ENCODE measurements around the gene NHLRC1.
A peak's percentile ranks its signal among the peaks of the same experiment; 100 is the strongest.

NHLRC1 gene

DNA sequence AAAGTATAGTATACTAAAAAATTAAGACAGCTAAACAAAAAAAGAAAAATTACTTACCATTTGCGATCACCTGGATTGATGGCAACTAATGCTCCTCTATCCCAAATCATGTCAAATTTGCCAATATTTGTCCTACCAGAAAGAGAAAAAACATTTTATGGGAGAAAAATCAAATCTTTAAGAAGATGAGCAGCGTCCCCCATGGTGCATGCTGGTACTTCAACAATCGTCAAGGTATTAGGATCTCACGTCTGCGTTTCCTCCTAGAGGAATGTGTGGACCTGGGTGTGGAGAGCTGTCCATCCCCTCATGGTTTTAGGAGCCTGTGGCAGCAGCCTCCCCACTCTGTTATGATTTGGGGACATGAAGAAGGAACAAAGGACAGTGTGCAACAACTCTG is 16.4 kb upstream of the NHLRC1 start:
- no peak for DNase-seq

DNA sequence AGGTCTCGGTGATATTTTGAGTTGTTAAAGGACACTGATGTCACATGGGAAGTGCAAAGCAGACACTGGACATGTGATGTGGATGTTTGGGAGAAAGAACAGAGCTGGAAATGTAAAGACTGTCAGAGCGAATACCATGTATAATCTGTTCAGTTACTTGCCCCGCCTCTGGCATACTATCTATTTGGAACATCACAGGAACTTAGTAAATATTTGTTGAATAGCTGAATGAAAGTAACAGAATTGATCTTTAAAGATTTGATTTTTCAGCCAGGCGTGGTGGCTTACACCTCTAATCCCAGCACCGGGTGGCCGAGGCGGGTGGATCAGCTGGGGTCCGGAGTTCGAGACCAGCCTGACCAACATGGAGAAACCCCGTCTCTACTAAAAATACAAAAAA is 13.8 kb upstream of the NHLRC1 start:
- DNase-seq: no peak

DNA sequence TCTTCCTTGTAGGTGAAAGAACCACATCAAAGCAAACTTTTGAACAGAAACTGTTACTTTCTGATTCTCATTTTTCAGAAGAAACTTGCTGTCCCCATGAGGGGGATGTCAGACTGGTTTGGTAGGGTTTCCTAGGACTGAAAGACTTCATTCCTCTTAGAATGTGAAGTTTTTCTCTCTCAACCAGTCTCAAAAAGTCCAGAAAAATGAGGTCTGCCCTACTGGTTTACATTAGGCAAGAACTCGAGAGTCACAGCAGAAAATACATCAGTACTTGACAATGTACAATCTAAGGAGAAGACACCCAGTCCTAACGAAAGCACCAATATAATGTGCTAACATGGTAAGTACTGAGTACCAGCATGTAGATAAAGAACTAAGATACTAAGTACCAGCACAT is 12.7 kb upstream of the NHLRC1 start:
- DNase-seq: no peak

DNA sequence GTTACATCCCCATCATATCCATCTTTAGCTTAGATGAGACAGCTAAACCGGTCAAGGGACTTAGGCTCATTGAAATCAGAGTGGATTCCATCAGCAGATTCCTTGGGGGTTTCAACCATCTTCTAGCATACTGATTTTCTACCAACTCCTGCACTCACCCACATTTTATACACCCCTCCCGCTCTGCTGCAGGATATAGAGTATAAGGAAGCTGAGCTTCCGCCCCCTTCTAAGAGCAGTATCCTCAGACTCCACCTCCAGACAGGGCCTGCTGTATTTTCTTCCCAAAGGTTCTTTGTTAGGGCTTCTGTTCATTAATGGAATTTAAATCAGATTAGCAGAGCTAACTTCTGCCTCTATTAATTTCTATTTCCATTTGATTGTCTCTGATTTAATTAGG is 9.9 kb upstream of the NHLRC1 start:
- no peak for DNase-seq

DNA sequence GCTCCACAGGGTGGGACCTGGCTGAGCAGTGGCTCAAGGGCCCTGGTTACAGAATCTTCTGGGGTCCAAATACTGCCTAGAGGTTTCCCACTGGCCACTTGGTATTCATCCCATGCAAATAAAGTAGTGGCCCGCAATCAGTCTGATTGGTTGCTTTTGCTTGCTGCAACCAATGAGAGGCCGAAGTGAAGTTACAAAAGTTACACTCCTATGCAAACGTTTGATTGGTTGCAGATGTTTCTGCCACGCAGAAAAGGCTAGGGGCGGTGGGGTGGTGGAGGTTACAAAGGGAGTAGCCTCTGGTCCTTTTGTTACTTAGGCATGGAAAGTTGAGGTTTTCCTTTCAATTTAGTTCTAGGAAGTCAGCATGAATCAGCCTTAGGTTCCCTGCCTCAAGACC is 3.6 kb upstream of the NHLRC1 start:
- DNase-seq: no peak

DNA sequence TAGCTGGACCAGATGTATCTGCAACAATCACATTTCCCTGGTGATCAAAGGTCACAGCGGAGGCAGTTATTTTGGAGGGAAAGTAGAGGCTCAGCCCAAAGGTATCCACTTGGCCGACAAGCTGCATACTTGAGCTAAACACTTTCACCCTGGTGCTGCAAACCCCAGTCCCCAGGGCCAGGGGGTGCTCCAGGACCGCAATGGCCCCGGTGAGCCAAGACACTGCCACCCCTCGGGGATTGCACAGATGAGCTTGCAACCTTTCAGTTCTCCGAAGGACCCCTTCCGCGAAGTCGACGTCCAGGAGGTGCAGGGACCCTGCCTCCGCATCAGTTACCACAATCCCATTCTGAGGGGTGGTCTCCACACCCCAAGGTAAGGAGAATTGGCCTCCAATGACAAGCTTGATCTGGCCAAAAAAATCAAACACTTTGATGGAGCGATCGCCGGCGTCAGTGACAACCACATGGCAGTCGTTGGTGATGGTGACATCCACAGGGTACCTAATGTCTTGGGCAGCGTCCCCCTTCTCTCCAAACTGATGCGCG is 823 bp downstream of the NHLRC1 start:
- DNase-seq: no peak

DNA sequence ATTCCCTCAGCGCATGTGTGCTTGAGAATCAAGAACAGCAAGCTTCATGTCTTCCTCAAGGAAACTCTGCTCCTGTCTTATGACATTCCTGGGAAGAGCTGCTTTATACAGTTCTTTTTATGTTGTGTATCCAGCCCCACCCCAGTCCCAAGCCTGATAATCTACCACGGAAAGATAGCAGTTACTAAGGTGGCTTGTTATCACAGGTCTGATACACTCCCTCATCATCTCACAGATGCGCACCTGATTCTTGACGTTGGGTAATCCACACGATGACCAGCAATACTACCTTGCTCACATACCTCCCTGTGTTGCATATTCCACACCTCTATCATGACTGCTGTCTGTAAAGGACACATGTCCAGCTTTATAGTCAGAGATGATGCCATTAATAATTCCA is 3.2 kb downstream of the NHLRC1 start:
- DNase-seq: no peak

DNA sequence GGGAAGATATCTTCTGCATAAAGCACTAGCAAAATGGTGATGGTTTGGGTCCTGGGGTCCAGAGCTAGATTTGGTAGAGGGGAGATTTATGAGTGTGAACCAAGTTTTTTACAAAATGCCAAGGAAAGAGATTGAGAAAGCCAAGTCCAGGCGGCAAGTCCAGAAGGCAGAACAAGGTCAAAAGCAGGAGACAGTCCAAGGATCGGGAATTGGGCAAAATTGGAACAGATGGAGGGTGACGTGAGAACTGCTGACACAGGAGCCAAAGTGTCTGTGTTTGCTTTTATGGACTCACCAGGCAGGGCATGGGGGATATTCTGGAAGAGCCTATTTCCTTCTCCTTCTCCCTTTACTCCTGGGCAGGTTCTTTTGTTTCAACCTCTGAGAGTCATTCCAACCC is 4.1 kb downstream of the NHLRC1 start:
- DNase-seq: no peak

DNA sequence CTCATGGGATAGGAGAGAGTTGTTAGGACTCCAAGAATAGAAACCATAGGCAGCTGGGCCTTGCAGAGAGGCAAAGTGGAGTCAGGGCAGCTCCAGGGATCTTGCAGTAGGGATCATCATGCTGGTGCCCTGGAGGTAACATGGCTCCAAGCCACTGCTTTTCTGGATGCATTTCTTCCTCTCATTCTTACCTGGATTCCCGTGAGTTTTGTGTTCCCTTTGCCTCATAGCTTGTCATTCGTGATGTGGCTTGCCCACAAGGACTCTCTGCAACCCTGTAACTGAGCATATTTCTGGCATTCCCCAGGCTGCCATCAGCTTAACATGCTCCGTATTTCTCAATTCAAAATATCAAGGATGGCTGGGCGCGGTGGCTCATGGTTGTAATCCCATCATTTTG is 5.3 kb downstream of the NHLRC1 start:
- DNase-seq: no peak

DNA sequence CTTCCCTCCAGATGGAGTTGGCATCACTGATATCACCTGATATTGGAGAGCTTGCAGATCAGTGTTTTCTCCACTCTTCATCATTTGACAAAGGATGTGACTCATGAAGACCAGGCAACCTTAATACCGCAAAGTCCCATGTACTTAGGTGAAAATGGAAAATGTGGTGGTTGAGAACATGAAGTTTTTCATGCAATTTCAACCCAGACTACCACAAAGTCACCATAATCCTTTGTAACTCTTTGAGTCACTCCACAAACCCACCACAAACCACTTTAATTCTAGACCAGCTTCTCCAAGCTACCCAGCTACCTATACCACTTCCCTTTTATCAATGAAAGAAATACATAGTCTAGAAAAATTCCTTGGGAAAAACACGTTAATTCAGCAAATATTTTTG is 7.1 kb downstream of the NHLRC1 start:
- peak; percentile 33 for DNase-seq

DNA sequence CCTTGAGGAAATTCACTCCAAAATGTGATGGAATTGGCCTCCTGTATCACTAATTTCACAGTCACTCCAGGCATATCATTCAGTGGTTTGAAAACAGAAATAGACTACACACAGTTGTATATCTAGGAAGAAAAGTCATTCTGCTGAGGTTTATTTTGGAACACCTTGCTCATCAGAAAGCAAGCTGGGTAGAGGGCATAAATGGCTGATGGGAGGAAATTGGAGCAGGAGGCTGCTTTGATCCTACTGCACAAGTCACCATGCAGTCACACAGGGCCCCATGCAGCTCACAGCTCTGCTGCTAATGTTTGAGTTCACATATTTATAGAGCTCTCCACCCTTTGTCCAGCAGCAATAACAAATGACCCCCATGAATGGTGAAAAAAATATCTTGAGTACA is 12.3 kb downstream of the NHLRC1 start:
- no peak for DNase-seq

DNA sequence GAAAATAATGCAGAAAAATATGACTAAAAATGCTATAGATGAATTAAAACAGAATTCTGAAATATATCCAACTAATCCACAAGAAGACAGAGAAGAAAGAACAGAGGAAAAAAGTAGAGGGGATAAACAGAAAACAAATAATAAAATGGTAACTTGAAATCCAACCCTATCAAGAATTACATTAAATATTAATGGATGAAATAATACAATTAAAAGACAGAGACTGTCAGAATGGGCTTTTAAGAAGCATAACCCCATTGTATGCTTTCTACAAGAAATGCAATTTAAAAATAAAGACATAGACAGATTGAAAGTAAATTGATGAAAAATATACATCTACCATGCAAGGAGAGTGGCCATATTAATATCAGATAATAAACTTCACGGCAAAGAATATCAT is 15.4 kb downstream of the NHLRC1 start:
- no peak for DNase-seq

DNA sequence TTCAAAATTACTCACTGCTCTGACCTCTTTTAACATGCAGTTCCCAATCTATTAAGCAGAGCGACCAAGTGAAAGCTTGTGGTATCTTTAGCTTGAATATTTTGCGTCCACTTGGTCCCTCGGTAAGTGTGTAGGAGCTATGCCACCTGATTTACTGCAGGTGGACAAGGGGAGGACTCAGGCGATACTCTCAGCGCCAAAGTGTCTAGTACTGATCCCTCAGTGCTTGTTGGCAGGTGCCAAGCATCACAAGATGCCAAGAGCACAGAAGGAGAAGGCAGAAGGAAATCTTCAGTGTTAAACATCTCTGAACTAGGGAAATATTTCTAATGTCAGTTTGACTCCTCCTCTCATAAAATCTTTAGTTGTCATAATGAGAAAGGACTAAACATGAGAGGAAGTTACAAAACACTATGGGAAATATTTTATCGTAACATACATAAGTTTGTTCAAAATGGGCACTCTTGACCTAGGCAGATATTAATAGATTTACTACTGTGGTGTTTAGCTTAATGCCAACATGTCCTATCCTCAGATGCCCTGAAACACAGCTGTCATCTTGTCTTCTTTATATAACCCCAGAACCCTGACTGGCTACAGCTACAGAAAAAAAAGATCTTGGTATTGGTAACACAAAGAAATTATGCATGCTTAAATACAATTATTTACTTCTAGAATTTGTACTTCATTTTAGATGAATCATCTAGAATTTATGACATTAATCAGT is 19.5 kb downstream of the NHLRC1 start:
- DNase-seq: no peak

DNA sequence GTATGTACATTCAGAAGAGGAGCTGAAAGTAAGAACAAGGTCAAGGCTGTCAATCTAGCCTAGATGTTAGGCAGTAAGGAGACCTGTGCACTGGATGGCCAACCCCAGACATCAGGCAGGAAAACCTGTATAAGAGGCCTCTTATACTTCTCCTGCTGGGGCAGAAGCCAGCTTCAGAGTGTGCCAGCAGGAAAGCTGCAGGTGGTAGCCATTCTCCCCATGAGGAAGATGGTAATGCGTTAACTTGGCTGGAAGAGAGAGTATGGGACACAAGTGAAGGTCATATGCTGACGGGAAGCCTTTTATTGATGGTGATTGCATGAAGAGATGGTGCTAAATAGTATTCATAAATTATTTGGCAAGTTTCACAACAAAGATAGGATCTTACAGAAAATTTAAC is 20.6 kb downstream of the NHLRC1 start:
- DNase-seq: no peak

DNA sequence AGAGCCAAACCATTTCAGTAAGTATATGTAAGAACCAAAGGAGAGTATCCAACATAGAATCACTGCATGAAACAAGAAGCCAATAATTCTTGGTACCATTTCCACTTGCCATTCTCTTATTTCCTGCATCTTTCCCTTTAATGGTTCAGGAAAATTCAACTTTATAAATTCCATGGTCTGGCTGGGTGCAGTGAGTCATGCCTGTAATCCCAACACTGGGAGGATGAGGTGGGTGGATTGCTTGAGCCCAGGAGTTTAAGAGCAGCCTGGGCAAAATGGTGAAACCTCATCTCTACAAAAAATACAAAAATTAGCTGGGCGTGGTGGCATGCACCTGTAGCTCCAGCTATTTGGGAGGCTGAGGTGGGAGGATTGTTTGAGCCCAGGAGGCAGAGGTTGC is 21.2 kb downstream of the NHLRC1 start:
- no peak for DNase-seq

DNA sequence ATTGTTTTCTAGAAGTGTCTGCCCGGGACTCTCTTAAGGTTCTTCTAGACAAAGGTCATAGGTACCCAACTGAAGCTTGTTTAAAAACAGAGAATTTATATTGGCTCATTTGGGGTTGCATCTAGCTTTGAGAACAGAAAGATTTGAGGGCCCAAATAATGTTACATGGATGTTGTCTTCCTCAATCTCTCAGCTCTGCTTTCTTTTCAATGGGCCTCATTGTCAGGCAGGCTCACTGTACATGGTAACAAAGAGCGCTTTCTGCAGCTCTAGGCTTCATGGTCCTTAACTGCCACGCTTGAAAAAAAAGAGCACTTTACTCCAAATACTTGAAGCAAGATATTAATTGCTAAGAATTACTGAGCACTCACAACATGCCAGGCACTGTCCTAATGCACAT is 22.2 kb downstream of the NHLRC1 start:
- no peak for DNase-seq

DNA sequence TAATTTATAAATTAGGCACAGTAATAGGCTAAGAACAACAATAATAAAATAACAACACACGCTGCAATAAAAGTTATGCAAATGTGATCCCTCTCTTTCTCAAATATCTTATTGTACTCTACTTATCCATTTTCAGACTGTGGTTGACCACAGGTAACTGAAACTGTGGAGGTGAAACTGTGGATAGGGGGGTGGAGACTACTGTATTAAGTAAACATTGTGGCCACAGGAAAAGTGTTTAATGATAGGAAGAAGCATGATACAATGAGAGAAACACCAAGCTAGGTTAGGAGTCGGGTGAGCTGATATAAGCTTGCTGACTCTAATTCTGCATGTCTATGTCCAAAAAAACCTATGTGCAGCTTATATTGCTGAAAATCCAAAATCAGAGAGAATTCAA is 23.0 kb downstream of the NHLRC1 start:
- DNase-seq: peak; percentile 63

DNA sequence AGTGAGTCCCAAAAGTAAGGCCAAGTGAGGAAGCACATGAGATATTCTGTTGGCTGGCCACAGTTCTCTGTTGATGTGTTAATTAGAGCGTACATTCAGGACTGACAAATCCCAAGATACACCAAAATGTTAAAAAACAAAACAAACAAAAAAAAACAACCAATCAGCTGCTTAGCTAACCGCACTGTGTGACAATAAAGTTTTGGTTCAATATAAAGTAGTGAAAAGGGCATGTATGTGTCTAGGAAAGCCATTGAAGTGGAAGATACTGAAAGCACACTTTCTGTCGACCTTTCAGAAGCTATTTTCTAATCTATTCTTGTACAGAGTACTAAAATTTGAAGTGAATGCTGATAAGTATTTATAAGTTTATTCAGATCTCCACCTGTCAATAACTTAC is 26.1 kb downstream of the NHLRC1 start:
- DNase-seq: no peak

DNA sequence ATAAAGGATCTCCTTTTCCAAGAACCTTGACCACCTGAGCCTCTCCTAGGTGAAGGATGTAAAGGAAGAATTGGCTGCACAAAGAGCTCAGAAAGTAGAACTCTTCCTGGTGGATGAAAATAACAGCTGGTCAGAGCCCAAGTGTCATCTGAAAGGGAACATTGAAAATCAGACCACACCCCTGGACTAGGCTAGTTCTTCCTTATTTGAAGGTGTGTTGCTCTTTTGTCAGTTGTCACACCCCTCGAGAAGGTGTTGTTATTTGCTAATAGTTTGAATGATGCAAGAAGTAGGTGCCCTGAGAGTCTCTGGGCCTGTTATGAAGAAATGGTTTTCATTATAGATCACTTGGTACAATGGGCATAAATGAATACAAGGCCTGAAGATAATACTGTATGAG is 31.1 kb downstream of the NHLRC1 start:
- DNase-seq: no peak

DNA sequence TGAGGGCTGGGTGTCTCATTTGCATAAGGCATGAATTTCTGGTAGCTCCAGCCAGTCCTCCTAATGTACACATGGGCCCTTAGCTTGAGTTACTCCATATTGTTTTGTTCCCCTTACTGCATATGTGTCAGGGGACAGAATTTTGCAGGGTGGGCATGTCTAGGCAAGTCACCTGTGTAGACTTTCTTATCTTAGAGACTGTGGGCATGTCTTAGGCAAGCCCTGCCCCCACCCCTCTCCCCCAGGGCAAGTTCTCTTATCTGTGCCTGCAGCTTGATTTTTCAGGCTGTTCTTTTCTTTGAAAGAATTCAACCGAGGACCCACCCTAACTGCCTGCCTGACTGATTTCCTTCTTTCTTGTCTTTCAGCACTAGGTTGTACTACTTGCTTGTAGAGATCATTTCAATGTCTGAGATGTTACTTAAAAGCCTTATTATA is 32.1 kb downstream of the NHLRC1 start:
- DNase-seq: peak; percentile 67

DNA sequence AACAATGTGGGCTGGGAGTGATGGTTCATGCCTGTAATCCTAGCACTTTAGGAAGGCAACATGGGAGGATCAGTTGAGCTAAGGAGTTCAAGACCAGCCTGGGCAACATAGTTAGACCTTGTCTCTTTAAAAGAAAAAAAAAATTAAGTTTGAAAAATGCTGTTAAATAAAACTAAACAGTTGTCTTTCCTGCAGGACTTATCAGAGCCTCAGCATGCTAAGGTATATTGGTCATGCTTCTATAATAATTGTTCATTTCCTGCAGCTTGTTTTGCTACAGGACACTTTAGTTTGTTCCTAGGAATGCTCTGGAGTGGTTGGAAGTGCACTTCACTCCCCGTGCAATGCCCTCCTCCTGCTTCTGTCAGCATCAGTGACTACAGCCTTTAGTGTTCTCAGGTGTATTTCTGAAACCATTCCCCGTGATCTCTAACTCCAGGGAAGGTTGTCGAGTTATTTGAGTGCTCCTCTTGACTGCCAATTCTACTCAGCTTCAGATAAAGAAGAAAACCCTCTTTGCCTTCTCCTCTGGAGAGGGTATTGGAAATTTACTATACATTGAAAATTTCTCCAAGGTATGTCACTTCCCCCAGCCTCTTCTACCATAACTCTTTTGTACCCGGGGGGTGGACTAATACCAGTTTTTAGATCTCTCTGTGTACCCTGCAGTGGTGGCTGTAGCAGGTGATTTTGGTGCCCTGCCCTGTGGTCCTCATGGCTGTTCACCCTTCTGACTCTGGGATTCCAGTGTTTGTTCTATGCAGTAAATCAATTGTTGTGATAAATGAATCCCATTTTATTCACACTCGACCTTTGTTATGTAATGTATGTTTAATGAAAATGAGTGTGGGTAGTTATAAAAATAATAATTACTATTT is 33.8 kb downstream of the NHLRC1 start:
- no peak for DNase-seq

DNA sequence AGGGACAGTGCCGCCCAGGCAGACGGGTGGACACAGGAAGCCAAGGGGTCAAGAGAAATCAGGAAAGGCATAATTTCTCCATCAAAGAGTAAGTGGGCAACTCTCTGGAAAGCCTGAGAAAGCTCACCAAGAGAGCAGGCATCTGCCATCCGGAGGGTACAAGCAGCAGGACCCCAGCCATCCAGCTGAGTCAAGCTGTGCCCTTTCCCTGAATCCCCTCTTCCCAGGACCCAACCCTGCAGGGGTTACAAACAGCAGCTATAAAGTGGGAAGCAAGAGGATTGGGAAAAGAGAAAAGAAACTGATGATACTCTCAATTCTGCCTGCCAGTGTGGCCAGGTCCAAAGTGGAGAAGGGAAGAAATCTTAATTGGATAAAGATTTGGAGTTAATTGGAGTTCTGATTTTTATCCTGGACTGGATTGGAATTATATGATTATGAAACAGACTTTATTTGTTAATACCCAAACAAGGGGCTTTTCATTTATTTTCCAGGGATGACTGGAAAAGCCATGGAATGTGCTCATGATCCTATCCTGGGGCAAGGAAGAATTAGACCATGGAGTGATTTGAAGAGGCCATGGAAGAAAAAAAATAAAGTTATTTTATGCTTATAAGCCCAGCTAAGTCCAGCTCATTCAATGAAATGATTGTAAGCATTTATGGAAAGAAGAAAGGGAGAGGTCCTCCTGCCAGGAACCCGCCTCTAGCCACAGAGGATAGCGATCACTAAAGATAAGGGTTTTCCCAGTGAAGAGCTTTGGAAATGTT is 34.9 kb downstream of the NHLRC1 start:
- no peak for DNase-seq

DNA sequence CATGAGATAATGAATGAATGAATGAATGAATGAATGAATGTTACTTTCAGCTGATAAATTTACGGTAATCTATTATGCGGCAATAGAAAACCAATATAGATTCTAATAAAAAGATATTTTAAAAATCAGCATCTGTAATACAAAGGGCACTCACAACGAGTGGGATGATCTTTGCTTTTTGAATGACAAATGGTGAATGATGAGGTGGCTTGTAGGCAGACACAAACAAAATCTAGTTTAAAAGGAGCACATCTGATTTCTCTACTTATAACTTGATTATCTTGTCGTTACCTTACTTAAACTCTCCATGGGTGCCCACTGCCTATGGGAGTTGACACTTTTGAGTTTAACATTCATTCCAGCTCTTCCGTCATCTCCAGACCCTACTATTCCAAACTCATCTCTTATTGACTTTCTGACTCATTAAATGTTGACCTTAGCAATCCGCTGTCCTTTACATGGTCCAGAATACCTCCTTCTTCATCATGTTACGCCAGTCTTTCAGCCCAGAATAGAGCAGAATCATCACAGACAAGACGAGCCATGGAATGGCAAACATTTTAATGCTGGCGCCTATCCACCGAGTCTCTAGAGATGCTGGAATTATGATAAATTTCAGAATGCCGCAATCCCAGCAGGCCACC is 41.3 kb downstream of the NHLRC1 start:
- no peak for DNase-seq
